WTC11 (cell line): ENCODE results near the gene CRAT. TPM values are rescaled to one million over a fixed set of nuclear protein-coding genes. Genes with fewer than 3 reads are reported as not detected.

ENCODE experiments used
- CBFB ChIP-seq: sonication (generic); formaldehyde crosslinking; IDR thresholded peaks from 2 replicates; pipeline ENCODE4 v1.8.1; 2022; ENCODE audit warnings: mild to moderate bottlenecking, low read depth, missing genetic modification reagents
- CREM ChIP-seq: sonication (generic); formaldehyde crosslinking; IDR thresholded peaks from 2 replicates; pipeline ENCODE4 v1.8.1; 2022; ENCODE audit warnings: mild to moderate bottlenecking, missing genetic modification reagents, moderate library complexity
- GRHL2 ChIP-seq: fragments of 250-450 bp; sonication (Bioruptor Pico); IDR thresholded peaks from 2 replicates; pipeline ENCODE4 v1.8.0; 2022; ENCODE audit warnings: mild to moderate bottlenecking, moderate library complexity; ENCODE audit not compliant: insufficient replicate concordance, severe bottlenecking
- IRF2 ChIP-seq: sonication (generic); formaldehyde crosslinking; IDR thresholded peaks from 2 replicates; pipeline ENCODE4 v1.8.0; 2022; ENCODE audit warnings: low read depth, missing genetic modification reagents, borderline replicate concordance
- JUN ChIP-seq: sonication (generic); formaldehyde crosslinking; IDR thresholded peaks from 2 replicates; pipeline ENCODE4 v1.8.0; 2023; ENCODE audit warnings: mild to moderate bottlenecking, missing genetic modification reagents
- MXD4 ChIP-seq: fragments of 250-450 bp; sonication (Bioruptor Pico); IDR thresholded peaks from 2 replicates; pipeline ENCODE4 v1.8.0; 2021; ENCODE audit warnings: mild to moderate bottlenecking, moderate library complexity, borderline replicate concordance
- MYBL2 ChIP-seq: sonication (generic); formaldehyde crosslinking; IDR thresholded peaks from 2 replicates; pipeline ENCODE4 v1.8.1; 2023; ENCODE audit warnings: mild to moderate bottlenecking, moderate library complexity, missing genetic modification reagents
- NFYB ChIP-seq: sonication (generic); formaldehyde crosslinking; conservative IDR thresholded peaks from 2 replicates; pipeline ENCODE4 v1.8.0; 2022; ENCODE audit warnings: low read depth, missing genetic modification reagents
- NR3C1 ChIP-seq: sonication (generic); formaldehyde crosslinking; conservative IDR thresholded peaks from 2 replicates; pipeline ENCODE4 v1.8.1; 2023; ENCODE audit warnings: low read depth, mild to moderate bottlenecking, missing genetic modification reagents
- OVOL2 ChIP-seq: fragments of 250-450 bp; sonication (Bioruptor Pico); IDR thresholded peaks from 2 replicates; pipeline ENCODE4 v1.9.0; 2021; ENCODE audit warnings: mild to moderate bottlenecking, borderline replicate concordance
- PRRX2 ChIP-seq: fragments of 250-450 bp; sonication (Bioruptor Pico); IDR thresholded peaks from 2 replicates; pipeline ENCODE4 v1.8.0; 2021; ENCODE audit warnings: mild to moderate bottlenecking
- RORB ChIP-seq: fragments of 250-450 bp; sonication (Bioruptor Pico); IDR thresholded peaks from 2 replicates; pipeline ENCODE4 v1.9.0; 2021; ENCODE audit warnings: mild to moderate bottlenecking
- SMAD3 ChIP-seq: sonication (generic); formaldehyde crosslinking; IDR thresholded peaks from 2 replicates; pipeline ENCODE4 v1.8.0; 2022; ENCODE audit warnings: missing genetic modification reagents, mild to moderate bottlenecking, borderline replicate concordance
- TCF7 ChIP-seq: sonication (generic); formaldehyde crosslinking; IDR thresholded peaks from 2 replicates; pipeline ENCODE4 v1.8.0; 2022; ENCODE audit warnings: mild to moderate bottlenecking, low read depth, missing genetic modification reagents, moderate library complexity
- TEAD1 ChIP-seq: sonication (generic); formaldehyde crosslinking; IDR thresholded peaks from 2 replicates; pipeline ENCODE4 v1.8.0; 2022; ENCODE audit warnings: mild to moderate bottlenecking, missing genetic modification reagents
- TEAD4 ChIP-seq: sonication (generic); formaldehyde crosslinking; IDR thresholded peaks from 2 replicates; pipeline ENCODE4 v1.8.0; 2022; ENCODE audit warnings: mild to moderate bottlenecking, missing genetic modification reagents
- ZBTB21 ChIP-seq: sonication (generic); formaldehyde crosslinking; IDR thresholded peaks from 2 replicates; pipeline ENCODE4 v1.8.1; 2023; ENCODE audit warnings: mild to moderate bottlenecking, missing genetic modification reagents, borderline replicate concordance
- ZNF219 ChIP-seq: sonication (generic); formaldehyde crosslinking; IDR thresholded peaks from 2 replicates; pipeline ENCODE4 v1.8.0; 2023; ENCODE audit warnings: missing genetic modification reagents, mild to moderate bottlenecking, borderline replicate concordance
- ZNF232 ChIP-seq: sonication (generic); formaldehyde crosslinking; IDR thresholded peaks from 2 replicates; pipeline ENCODE4 v1.8.0; 2022; ENCODE audit warnings: mild to moderate bottlenecking, missing genetic modification reagents
- ZNF317 ChIP-seq: sonication (generic); formaldehyde crosslinking; IDR thresholded peaks from 2 replicates; pipeline ENCODE4 v1.8.1; 2023; ENCODE audit warnings: low read depth, mild to moderate bottlenecking, moderate library complexity, missing genetic modification reagents, borderline replicate concordance
- ZNF396 ChIP-seq: fragments of 250-450 bp; sonication (Bioruptor Pico); IDR thresholded peaks from 2 replicates; pipeline ENCODE4 v1.8.0; 2021; ENCODE audit warnings: mild to moderate bottlenecking, moderate library complexity, borderline replicate concordance
- ZNF423 ChIP-seq: fragments of 250-450 bp; sonication (Bioruptor Pico); IDR thresholded peaks from 2 replicates; pipeline ENCODE4 v2.1.2; 2022; ENCODE audit warnings: mild to moderate bottlenecking, moderate library complexity
- total RNA-seq: library from RNA; stranded (reverse); gene quantifications from 3 replicates; pipeline ENCODE4 v1.2.3, GENCODE V29; 2021
- TF ChIP-seq, protein P1 (sequence below): sonication (generic); formaldehyde crosslinking; IDR thresholded peaks from 2 replicates; pipeline ENCODE4 v1.8.1; 2022; ENCODE audit warnings: low read depth, missing genetic modification reagents, borderline replicate concordance
- TF ChIP-seq, protein P2 (sequence below): sonication (generic); formaldehyde crosslinking; IDR thresholded peaks from 2 replicates; pipeline ENCODE4 v1.8.0; 2023; ENCODE audit warnings: mild to moderate bottlenecking, missing genetic modification reagents
- TF ChIP-seq, protein P3 (sequence below): fragments of 250-450 bp; sonication (Bioruptor Pico); conservative IDR thresholded peaks from 2 replicates; pipeline ENCODE4 v1.9.0; 2021; ENCODE audit warnings: mild to moderate bottlenecking
- TF ChIP-seq, protein P4 (sequence below): sonication (generic); formaldehyde crosslinking; IDR thresholded peaks from 2 replicates; pipeline ENCODE4 v1.8.1; 2023; ENCODE audit warnings: mild to moderate bottlenecking, missing genetic modification reagents, moderate library complexity
- TF ChIP-seq, protein P5 (sequence below): sonication (generic); formaldehyde crosslinking; IDR thresholded peaks from 2 replicates; pipeline ENCODE4 v1.8.1; 2022; ENCODE audit warnings: low read depth, mild to moderate bottlenecking, moderate library complexity, missing genetic modification reagents, borderline replicate concordance
- TF ChIP-seq, protein P6 (sequence below): sonication (generic); formaldehyde crosslinking; conservative IDR thresholded peaks from 2 replicates; pipeline ENCODE4 v1.8.1; 2022; ENCODE audit warnings: mild to moderate bottlenecking, missing genetic modification reagents
- TF ChIP-seq, protein P7 (sequence below): fragments of 250-450 bp; sonication (Bioruptor Pico); IDR thresholded peaks from 2 replicates; pipeline ENCODE4 v1.9.0; 2021; ENCODE audit warnings: mild to moderate bottlenecking

Gene CRAT
- total RNA-seq, 1 experiment from 2014 or later: 17.2 TPM

DNA sequence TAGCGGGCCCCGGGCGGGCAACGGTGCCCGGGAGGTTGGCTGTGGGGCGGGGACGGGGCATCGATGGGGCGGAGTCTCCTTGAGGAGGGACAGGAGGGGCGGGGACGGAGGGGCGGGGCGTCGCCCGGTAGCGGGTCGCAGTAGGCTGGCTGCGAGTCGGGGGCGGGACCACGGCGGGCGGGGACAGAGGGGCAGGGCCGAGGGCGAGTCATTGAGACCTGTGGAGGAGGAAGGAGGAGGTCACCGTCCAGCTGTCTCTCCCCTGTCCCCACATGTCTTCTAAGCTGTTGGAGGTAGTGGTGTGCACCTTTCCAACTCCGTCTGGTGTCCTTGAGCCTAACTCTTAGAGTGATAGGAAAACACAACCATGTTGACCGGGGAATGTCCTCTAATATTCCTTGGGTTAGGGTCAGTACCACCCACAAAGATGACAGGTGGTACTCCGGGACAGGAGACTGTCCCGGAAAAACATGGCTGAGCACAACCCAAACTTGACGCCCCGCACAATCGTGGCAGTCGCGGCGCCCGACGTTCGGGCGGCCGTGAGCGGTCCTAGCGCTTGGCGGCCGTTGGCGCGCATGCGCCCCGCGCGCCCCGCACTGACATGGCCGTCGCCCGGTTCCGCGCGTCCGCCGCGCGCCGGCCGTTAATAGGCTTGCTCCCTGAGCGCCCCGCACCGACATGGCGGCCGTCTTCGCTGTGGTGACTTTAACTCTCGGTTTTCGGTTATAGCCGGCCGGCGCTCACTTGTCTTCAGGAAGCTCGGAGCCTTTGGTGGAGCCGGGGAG is at the start of gene CRAT, which contains the start of gene PTPA (continued):
- TF ChIP-seq NR3C1 (CRISPR knock-in tag): no peak
- no peak; the same call in 1 of the 2 replicates for TF ChIP-seq JUN (CRISPR knock-in tag)
- no peak for TF ChIP-seq RORB (CRISPR knock-in tag)
- TF ChIP-seq OVOL2 (CRISPR knock-in tag): no peak
- TF ChIP-seq PRRX2 (CRISPR knock-in tag): no peak
- TF ChIP-seq, protein P1, sequence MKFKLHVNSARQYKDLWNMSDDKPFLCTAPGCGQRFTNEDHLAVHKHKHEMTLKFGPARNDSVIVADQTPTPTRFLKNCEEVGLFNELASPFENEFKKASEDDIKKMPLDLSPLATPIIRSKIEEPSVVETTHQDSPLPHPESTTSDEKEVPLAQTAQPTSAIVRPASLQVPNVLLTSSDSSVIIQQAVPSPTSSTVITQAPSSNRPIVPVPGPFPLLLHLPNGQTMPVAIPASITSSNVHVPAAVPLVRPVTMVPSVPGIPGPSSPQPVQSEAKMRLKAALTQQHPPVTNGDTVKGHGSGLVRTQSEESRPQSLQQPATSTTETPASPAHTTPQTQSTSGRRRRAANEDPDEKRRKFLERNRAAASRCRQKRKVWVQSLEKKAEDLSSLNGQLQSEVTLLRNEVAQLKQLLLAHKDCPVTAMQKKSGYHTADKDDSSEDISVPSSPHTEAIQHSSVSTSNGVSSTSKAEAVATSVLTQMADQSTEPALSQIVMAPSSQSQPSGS (CRISPR knock-in tag): no peak
- no peak for TF ChIP-seq GRHL2 (CRISPR knock-in tag)
- TF ChIP-seq, protein P2, sequence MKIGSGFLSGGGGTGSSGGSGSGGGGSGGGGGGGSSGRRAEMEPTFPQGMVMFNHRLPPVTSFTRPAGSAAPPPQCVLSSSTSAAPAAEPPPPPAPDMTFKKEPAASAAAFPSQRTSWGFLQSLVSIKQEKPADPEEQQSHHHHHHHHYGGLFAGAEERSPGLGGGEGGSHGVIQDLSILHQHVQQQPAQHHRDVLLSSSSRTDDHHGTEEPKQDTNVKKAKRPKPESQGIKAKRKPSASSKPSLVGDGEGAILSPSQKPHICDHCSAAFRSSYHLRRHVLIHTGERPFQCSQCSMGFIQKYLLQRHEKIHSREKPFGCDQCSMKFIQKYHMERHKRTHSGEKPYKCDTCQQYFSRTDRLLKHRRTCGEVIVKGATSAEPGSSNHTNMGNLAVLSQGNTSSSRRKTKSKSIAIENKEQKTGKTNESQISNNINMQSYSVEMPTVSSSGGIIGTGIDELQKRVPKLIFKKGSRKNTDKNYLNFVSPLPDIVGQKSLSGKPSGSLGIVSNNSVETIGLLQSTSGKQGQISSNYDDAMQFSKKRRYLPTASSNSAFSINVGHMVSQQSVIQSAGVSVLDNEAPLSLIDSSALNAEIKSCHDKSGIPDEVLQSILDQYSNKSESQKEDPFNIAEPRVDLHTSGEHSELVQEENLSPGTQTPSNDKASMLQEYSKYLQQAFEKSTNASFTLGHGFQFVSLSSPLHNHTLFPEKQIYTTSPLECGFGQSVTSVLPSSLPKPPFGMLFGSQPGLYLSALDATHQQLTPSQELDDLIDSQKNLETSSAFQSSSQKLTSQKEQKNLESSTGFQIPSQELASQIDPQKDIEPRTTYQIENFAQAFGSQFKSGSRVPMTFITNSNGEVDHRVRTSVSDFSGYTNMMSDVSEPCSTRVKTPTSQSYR (CRISPR knock-in tag): no peak
- TF ChIP-seq, protein P3, sequence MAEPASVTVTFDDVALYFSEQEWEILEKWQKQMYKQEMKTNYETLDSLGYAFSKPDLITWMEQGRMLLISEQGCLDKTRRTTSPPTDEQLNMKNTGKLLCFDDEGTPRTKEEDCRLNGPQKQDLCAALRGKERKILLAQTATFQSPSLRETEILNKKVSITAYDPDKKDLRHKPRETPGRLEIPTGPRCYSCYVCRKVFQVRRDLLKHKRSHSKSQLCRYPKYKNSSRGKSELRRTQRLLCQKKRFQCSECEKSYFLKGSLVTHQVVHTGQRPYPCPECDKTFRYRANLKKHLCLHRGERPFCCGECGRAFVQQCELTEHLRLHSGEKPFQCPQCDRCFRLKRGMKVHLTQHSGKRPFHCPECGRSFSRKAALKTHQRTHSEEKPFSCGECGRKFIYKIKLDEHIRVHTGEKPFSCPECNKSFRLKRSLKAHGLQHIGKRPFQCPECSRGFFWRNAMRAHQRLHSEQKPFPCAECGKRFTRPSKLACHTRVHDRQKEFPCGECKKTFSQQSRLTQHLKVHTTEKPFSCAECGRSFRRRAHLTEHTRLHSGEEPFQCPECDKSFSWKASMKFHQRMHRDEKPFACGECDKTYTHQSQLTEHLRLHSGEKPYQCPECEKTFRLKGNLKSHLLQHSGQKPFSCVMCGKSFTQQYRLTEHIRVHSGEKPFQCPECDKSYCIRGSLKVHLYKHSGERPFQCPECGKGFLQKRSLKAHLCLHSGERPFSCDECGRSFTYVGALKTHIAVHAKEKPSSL: no peak
- TF ChIP-seq TEAD4 (CRISPR knock-in tag): no peak
- no peak for TF ChIP-seq TCF7 (CRISPR knock-in tag)
- no peak for TF ChIP-seq ZNF317 (CRISPR knock-in tag)
- no peak for TF ChIP-seq ZNF232 (CRISPR knock-in tag)
- TF ChIP-seq ZNF396 (CRISPR knock-in tag): no peak
- TF ChIP-seq CREM (CRISPR knock-in tag): no peak
- no peak for TF ChIP-seq ZNF423 (CRISPR knock-in tag)
- TF ChIP-seq ZNF219: no peak
- TF ChIP-seq, protein P4, sequence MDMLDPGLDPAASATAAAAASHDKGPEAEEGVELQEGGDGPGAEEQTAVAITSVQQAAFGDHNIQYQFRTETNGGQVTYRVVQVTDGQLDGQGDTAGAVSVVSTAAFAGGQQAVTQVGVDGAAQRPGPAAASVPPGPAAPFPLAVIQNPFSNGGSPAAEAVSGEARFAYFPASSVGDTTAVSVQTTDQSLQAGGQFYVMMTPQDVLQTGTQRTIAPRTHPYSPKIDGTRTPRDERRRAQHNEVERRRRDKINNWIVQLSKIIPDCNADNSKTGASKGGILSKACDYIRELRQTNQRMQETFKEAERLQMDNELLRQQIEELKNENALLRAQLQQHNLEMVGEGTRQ (CRISPR knock-in tag): peak; percentile 15; the same call in 1 of the 2 replicates
- TF ChIP-seq, protein P5, sequence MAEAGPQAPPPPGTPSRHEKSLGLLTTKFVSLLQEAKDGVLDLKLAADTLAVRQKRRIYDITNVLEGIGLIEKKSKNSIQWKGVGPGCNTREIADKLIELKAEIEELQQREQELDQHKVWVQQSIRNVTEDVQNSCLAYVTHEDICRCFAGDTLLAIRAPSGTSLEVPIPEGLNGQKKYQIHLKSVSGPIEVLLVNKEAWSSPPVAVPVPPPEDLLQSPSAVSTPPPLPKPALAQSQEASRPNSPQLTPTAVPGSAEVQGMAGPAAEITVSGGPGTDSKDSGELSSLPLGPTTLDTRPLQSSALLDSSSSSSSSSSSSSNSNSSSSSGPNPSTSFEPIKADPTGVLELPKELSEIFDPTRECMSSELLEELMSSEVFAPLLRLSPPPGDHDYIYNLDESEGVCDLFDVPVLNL (CRISPR knock-in tag): no peak
- TF ChIP-seq TEAD1: peak; percentile 87; the same call in 1 of the 2 replicates
- peak; percentile 47; the same call in 1 of the 2 replicates for TF ChIP-seq ZBTB21 (CRISPR knock-in tag)
- no peak for TF ChIP-seq SMAD3 (CRISPR knock-in tag)
- peak; percentile 46; the same call in 1 of the 2 replicates for TF ChIP-seq MYBL2 (CRISPR knock-in tag)
- TF ChIP-seq IRF2 (CRISPR knock-in tag): no peak
- TF ChIP-seq CBFB (CRISPR knock-in tag): peak; percentile 62; the same call in 1 of the 2 replicates
- no peak for TF ChIP-seq MXD4 (CRISPR knock-in tag)
- 0 out of 2 replicates have a peak, but pooled peaks have one; percentile 28 for TF ChIP-seq NFYB (CRISPR knock-in tag)
- TF ChIP-seq, protein P6, sequence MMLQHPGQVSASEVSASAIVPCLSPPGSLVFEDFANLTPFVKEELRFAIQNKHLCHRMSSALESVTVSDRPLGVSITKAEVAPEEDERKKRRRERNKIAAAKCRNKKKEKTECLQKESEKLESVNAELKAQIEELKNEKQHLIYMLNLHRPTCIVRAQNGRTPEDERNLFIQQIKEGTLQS: no peak
- TF ChIP-seq, protein P7, sequence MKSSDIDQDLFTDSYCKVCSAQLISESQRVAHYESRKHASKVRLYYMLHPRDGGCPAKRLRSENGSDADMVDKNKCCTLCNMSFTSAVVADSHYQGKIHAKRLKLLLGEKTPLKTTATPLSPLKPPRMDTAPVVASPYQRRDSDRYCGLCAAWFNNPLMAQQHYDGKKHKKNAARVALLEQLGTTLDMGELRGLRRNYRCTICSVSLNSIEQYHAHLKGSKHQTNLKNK (CRISPR knock-in tag): no peak
